Heart left ventricle (tissue), 13 donors: ENCODE measurements around the gene ZEB2.

Experiments used
- CTCF ChIP-seq, 12 donors: fragments of 200-600 bp; sonication (generic) in 4 of 12; IDR thresholded peaks; one replicate each; pipeline versions ENCODE4 v1.5.0 to v1.8.0; 2018 to 2022; ENCODE audit warnings: antibody characterized with exemption in 12 of 12, mild to moderate bottlenecking in 5 of 12
- POLR2A ChIP-seq, 2 donors: fragments of 450-650 bp; IDR thresholded peaks; one replicate each; pipeline ENCODE4 v1.6.1; 2017; ENCODE audit warnings: antibody characterized with exemption in 2 of 2, mild to moderate bottlenecking in 2 of 2, moderate library complexity in 2 of 2
- donor health status: ischemic (EF 13 %, LVEDD 7.1; RV severe dilation, severe dysfunction).
- donor health status: DM: no; HTN: yes; CAD: no.
- donor health status: DM: no; HTN: no; CAD: no.
- donor health status: ischemic (EF 25% LVEDD 6.9; RV normal size, moderate dysfunction).
- donor health status: ischemic (EF 25% LVEDD 5.7; RV mildly dilated, moderate dysfunction).
- donor health status: ischemic (EF 35%, LVEDD 5.7; RV mildly dilated, moderate dysfunction).
- donor health status: nonischemic (EF 11% LVEDD 7.7; RV severe dilation, severe dysfunction).
- donor health status: DM: yes; HTN: yes; CAD: no.
- donor health status: PGD.
- donor health status: ischemic (EF 29% LVEDD 5.4; RV normal size, mild dysfunction).
- donor health status: nonischemic (EF 23%, LVEDD 6.1; RV moderate dilation, normal function).

GRCh38 chr2:144445196-144445595 is 74.7 kb downstream of the ZEB2 start:
- TF ChIP-seq CTCF (IDR thresholded peaks at IDR 0.05) (no peak), POLR2A (IDR thresholded peaks at IDR 0.05) (no peak)
